Muscle of arm (tissue), 12 donors: ENCODE data around the gene RAB3GAP1. TPM values are rescaled to one million over a fixed set of nuclear protein-coding genes. Genes with fewer than 3 reads are reported as not detected.
"Not testable (repeated sequence)": the region's sequence is repeated elsewhere in the genome, so short reads cannot be mapped to it uniquely, and the experiment has no call there.

ENCODE experiments used
- DNase-seq: peaks from one replicate; pipeline ENCODE4 v3.0.0-alpha.2; 2013
- polyA plus RNA-seq, 12 donors: library from polyadenylated mRNA; unstranded; fragments of 120-200 nt; gene quantifications; one replicate each; pipeline ENCODE4 v1.2.1, GENCODE V29; 2013; ENCODE audit not compliant: insufficient read length in 12 of 12

RAB3GAP1 gene
- polyA plus RNA-seq, 12 donors = 26.2 to 44.1 (median 38.2) TPM; not detected in 1

DNA sequence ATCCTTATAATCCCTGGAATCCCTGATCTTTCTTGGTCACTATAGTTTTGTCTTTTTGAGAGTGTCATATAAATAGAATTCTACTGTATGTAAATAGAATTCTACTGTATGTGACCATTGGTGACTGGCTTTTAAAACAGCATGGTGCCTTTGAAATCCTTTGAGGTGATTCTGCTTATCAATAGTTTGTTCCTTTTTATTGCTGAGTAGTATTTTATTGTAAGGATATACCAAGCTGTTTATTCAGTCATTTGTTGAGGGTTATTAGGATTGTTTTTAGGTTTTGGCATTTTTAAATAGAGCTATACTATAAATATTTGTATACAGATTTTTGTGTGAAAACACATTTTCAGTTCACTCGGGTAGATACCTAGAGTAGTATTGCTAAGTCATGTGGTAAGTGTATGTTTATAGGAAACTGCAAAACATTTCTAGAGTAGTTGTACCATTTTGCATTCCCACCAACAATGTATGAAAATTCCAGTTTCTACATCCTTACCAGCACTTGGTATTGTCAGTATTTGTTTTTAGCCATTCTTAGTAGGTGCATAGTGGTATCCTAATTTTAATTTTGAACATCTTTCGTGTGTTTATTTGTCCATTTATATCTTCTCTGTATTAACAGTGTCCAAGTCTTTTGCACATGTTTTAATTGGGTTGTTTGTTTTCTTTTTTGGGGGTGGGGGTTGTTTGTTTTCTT lies 45.6 kb downstream of the RAB3GAP1 start:
- no peak for DNase-seq

DNA sequence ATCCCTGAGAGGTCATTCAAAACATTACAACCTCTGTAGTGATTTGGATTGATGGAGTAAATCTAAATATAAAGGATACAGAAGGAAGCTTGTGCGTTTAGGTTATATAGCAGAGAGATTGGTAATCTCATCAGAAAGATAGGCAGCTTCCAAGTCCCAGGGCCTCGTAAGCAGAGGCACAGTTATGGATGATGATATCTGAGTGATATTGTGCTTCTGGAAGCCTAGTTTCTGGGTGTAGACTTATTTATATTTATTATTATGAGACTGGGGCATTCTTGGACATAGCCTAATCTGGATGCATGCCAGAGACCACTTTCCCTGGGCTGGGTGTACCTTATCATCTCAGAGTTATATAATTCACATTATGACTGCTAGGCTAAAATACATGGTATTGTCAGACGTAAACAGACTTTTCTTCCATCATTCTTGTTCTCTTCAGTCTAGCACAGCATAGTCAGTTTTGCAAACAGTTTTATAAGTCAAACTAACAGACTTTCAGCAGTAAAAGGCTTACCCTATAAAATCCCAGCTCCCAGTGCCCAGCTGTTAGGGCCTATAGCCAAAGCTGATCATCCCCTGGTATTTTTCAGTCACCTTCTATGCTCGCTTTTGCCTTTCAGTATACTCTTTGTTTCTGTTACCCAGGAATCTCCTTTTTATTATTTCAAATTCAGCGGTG lies 47.9 kb downstream of the RAB3GAP1 start:
- DNase-seq = no peak

DNA sequence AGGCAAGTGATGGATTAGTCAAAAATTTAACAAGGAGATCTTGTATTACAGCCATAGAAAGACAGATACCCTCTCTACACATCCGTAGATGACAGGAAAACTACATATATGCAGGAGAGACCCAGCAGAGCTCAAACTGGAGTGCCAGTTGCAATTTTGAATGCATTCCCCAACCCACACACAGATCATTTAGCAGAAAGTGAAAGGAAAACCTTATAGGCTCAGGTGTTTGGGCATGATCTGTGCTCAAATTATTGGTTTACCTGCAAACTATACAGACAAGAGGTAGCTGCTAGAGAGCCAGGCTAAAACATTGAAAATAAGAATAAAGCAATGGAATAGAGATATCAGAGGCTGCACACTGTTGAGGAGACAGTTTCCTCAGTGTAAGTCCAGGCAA lies 51.8 kb downstream of the RAB3GAP1 start:
- DNase-seq = no peak

DNA sequence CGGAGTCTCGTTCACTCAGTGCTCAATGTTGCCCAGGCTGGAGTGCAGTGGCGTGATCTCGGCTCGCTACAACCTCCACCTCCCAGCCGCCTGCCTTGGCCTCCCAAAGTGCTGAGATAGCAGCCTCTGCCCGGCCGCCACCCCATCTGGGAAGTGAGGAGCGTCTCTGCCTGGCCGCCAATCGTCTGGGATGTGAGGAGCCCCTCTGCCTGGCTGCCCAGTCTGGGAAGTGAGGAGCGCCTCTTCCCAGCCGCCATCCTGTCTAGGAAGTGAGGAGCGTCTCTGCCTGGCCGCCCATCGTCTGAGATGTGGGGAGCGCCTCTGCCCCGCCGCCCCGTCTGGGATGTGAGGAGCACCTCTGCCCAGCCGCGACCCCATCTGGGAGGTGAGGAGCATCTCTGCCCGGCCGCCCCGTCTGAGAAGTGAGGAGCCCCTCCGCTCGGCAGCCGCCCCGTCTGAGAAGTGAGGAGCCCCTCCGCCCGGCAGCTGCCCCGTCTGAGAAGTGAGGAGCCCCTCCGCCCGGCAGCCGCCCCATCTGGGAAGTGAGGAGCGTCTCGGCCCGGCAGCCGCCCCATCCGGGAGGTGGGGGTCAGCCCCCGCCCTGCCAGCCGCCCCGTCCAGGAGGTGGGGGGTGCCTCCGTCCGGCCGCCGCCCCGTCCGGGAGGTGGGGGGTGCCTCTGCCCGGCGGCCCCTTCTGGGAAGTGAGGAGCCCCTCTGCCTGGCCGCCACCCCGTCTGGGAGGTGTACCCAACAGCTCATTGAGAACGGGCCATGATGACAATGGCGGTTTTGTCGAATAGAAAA lies 53.6 kb downstream of the RAB3GAP1 start:
- DNase-seq = not testable (repeated sequence)

DNA sequence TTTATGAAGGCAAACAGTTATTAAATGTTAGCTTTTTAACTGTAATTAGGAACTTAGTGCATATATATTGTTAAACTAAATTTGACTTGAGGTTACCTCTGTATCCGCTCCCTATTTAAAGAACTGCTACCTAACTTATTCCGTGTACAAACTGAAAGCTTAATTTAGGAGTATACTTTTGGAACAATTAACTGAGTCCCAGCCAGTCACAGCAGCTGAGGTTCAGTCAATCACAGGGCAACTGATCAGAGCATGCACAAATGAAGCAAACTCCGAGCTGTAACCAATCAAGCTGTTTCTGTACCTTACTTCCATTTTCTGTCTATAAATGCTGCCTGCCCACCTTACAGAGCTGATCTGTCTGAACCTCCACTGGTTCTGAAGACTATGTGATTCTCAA lies 61.2 kb downstream of the RAB3GAP1 start:
- no peak for DNase-seq

DNA sequence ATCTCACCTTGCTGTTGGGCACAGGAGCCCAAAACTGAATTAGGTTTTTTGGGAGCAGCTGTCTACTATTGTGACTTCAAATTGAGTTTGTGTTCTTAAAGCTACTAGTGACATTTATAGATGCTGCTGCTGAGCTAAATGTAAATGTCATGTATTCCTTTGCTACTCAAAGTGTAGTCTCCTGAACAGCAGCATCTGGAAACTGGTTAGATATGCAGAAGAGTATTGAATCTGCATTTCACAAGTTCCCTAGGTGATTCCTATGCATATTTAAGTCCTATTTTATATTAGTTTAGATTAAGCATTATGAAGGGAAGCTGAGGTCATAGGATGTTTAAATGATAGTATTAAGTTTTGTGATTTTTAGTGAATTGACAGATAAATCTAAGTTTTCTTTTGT lies 67.5 kb downstream of the RAB3GAP1 start:
- DNase-seq = no peak

DNA sequence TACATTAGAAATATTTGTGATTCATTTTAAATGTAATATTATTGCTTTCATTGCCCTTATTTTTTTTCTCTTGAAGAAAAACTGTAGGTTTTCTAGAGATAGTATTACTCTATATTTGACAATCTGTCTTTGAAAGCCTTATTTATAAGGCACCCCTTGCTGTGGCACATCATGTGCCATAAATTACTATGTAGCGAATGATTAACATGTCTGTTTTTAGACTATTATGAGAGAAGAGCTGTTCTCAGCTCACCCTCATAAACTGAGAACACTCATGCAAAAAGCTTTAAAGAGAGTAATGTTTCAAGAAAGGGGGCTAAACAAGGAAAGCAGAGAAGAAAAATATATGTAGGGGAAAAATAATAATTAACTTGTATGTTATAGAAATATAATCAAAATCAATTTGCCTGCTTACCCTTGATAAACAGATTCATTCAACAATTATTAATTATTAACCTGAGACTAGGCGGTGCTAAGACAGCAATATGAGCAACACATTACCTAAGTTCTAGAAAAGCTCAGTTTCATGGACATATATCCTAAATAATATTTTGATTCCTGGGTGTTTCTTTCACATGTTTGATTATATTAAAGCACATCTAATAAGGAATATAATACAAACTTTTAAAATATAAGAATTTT lies 69.0 kb downstream of the RAB3GAP1 start:
- no peak for DNase-seq

DNA sequence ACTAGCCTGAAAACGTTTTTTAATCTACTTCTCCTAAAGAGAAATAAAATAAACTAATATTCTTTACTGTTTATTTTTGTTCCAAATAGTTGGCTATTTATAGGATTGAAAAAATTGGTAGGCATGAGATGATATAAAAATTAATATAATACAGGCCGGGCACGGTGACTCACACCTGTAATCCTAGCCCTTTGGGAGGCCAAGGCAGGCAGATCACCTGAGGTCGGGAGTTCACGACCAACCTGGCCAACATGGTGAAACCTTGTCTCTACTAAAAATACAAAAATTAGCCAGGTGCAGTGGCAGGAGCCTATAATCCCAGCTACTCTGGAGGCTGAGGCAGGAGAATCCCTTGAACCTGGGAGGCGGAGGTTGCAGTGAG lies 69.6 kb downstream of the RAB3GAP1 start:
- DNase-seq = not testable (repeated sequence)

DNA sequence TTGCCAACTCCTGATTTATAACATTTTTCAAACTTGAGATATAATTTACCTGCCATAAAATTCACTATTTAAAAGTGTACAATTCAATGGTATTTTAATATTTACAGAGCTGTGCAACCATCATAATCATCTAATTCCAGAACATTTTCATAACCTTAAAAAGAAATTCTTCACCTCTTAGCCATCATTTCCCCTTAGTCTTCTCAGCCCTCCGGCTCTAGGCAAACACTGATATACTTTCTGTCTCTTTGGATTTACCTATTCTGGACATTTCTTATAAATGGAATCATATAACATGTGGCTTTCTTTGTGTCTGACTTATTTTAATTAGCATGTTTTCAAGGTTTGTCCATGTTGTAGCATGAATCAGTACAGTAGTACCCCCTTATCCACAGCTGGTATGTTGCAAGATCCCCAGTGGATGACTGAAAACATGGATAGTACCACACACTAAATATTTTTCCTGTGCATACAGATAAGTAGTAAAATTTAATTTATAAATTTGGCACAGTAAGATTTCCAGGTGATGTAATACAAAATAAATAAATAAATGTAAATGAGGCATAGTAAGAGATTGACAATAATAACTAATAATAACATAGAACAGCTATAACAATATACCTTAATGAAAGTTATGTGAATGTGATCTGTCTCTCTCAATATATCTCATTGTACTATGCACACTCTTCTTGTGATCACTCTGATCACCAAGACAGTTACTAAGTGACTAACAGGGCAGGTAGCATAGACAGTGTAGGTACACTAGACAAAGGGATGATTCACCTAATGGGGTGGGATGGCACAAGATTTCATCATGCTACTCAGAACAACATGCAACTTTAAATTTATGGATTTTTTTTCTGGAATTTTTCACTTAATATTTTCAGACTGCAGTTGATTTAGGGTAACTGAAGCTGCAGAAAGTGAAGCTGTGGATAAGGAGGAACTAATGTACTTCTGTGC lies 73.1 kb downstream of the RAB3GAP1 start:
- no peak for DNase-seq

DNA sequence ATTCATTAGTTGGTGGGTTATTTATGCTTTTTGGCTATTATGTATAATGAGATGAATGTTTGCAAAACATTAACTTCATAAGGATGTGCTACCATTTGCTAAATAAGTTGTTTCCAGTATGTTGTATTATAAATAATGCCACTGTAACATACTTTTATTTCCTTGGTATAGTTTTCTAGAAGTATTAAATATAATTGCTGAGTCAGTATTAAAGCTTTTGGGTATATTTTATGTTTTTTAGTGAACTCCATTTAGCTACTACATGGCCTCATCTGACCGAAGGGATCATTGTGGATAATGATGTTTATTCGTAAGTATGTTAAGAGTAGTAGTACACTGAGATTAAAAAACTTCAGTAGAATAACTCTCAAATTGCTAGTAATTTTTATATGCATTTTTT lies 73.8 kb downstream of the RAB3GAP1 start:
- no peak for DNase-seq

DNA sequence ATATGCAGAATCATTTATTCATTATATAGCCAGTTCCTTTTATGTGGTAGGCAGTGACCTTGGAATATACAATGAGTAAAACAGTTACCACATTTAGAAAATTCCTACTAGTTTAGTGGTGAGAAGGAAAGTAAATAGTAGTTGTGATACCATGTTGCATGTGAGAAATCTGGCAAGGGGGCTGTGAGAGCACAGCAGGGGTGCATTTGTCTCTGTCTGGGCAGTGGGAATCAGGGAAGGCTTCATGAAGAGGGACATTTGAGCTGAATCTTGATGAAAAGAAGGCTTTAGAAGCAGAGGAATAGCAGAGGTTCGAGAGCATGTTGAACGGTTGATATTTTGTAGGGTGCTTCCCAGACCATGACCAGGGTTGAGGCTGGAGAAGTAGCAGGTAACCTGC lies 78.7 kb downstream of the RAB3GAP1 start:
- DNase-seq = no peak

DNA sequence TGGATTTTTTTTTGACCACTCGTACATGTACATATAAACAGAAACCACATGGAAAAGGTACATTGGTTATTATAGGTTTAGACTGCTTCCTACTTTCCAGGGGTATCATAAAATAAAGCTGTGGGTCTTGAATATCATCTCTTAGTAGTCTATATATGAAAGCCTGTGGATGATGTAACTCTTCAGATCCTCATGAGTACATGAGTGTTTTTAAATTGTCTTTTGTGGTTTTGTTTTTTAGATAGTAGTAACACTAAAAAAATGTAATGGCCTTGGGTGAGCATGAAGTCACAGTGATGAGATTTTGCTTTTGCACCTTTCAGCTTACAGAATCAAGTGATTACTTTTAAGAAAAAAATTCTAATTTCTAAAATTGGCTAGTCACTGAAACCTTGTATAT lies 80.2 kb downstream of the RAB3GAP1 start:
- no peak for DNase-seq

DNA sequence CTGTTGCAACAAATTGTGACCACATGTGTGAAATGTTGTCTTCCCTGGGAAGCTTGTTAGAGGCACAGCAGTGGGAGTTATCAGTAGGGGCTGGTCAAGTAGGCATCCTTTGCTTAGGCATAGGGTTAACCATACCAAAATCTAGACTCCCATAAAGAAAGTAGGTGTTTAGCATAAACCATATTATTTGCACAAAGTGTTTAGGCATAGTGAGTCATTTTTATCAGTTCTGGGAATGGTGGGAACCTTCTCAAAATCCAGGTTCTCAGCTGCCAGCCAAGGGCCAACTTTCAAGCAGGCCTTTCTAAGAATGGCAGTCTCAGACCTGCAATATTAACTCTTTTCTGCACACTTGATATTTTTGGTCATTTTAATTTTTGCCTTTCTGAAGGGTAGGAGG lies 88.5 kb downstream of the RAB3GAP1 start:
- no peak for DNase-seq

DNA sequence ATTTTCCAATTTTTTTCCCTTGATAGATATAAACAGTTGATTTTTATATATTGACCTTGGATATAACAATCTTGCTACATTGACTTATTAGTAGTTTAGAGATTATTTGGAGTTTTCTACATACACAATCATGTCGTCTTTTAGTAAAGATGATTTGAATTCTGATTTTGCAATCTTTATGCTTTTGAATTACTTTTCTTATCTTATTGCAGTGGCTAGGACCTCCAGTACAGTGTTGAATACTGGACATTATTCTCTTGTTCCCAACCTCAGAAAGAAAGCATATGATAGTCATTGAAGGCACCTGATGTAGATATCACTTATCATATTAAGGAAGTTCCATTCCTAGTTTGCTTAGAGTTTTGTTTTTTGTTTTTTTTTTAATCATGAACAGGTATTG lies 90.2 kb downstream of the RAB3GAP1 start:
- DNase-seq = no peak

DNA sequence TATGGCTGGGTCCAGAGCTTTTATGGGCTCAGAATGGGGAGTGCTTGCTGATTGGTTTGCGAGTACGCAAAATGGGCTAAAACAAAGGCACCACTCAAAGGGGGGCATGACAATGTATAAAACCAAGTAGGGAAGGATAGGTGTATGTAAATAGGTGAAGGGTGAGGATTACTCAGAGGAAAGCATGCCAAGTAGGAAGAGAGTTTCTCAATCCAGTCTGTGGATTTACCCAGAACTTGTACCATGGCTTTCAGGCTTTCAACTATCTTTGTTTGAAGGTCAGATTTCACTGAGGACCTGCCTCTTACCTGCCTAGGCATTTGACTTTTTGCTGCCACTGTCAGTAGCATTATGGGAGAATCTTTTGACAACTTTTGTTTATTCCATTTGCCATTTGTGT lies 92.3 kb downstream of the RAB3GAP1 start:
- DNase-seq = no peak

DNA sequence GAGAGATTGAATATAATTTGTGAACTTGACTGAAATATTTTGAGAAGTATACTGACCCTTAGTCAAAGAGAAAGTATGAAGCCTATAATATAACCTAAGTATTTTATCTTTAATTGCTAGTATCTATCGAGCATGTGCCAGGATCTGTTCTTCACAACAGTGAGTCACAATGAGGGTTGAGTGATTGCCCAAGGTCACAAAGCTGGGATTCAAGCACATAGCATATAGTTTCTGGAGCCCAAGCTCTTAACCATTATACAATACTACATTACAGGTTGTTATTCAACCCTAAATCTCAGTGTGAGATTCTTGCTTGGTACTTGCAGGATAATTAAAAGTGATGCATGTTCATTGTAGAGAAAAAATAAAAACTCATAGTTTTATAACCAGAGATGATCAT lies 97.2 kb downstream of the RAB3GAP1 start:
- DNase-seq = no peak

DNA sequence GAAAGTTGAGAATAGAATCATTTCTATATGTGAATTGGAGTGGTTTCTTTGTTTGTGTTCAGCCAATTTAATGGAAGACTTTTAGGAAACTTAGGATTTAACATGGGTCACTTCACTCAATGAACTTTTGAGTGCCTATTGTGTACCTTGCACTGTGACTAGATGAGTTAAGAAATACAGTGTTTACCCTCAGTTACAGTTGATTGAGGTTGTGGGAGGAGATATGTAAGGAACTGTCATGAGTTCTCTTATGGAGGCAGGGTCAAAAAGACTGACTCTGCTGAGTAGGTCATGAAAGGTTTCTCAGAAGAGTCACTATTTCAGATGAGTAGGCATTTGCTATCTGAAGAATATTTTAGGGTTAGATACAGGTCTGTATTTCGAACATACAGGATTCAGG lies 98.6 kb downstream of the RAB3GAP1 start:
- DNase-seq = no peak

DNA sequence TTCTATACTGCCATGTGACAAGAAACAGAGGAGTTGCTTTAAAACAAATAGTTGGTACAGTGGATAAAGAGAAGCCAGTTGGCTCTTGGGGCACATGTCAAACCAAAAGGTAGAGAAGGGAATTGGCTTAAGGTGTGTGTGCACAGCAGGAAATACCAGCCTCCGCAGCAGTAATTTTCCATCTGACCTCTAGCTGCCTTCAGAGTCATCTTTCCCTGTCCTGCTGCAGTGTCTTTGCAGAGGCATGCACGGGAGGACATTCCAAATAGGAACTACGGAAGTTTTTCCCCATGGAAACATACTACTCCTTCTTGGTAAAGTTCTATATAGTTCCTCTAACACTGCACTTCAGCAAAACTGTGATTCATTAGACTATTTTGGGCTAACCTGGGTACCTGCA lies 99.5 kb downstream of the RAB3GAP1 start:
- DNase-seq = no peak

DNA sequence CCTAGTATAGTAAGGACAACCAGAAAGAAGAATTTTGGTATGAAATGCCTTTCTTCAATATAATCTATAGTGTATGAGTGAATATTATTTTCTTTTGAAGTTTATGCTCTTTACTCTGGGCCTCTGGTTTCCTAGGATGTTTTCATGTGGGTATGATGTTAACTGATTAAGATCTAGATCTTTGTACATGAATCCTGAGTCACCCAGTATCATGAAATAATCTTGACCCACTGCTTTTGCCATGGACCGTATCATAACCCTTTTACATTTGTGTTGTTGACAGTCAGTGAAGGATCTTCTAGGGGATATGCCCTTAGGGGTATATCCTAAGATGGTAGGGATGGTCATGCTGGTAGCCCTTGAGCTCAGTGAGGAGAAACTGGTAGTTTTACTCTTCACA lies 100.3 kb downstream of the RAB3GAP1 start:
- DNase-seq = no peak

DNA sequence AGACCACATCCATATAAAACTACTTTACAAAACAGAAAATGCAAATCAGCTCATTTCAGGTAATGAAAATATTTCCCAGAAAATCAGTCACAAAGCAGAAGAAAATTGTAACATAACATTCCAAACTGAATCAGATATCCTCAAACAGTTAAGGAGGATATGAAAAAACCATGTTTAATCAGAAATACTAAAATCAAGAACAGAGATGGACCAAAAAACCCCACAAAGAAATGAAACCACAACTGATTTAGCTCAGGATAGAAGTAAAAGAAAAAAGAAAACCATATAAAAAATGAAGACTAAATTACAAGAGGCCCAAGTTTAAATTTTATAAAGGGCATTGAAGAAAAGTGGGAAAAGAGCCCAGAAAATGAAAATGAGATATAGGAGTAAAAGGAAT lies 102.9 kb downstream of the RAB3GAP1 start:
- DNase-seq = no peak

DNA sequence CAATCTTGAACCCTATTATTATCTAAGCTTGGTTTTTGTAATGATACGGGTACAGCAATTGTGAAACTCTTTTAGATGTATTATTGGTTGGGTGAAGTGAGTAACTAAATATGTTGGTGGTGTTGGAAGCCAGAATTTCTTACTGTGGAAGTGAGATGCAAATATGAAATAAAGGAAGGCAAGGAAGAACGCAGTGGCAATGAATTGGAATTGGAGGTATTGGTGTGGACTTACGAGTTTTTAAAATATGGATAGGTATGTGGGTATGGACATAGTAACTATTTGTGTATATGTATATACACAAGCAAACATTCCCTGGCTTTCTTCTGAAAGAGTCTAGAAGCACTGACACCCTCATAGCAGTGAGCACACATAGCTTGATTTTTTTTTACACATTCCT lies 105.8 kb downstream of the RAB3GAP1 start:
- DNase-seq = no peak
